Activated T-helper 1 cell treated with anti-CD3 and anti-CD28 coated beads, Interleukin-12 subunit alpha, Interleukin-12 subunit beta, Interleukin-2, Interleukin-4 antibody, amounts not matched to agents 30 ng/mL and 10 ng/mL and 1 ng/mL, durations not matched to agents 14 hours and 24 hours and 36 hours (primary cell): Measurements from ENCODE around the gene PPP1R16B. TPM values are rescaled to one million over a fixed set of nuclear protein-coding genes. Genes with fewer than 3 reads are reported as not detected.

Experiments used
- DNase-seq: peaks from one replicate; pipeline ENCODE4 v3.0.0; 2021; ENCODE audit warnings: low spot score
- H3K27ac Mint-ChIP-seq: one replicate; pipeline ENCODE4 v1.8.0; 2021; ENCODE audit warnings: mild to moderate bottlenecking, mixed read lengths
- H3K27me3 Mint-ChIP-seq: one replicate; pipeline ENCODE4 v1.8.0; 2022; ENCODE audit warnings: mild to moderate bottlenecking, moderate library complexity, mixed read lengths; ENCODE audit not compliant: insufficient read depth
- H3K36me3 Mint-ChIP-seq: one replicate; pipeline ENCODE4 v1.8.0; 2021; ENCODE audit warnings: low read depth, mixed read lengths
- H3K4me1 Mint-ChIP-seq: one replicate; pipeline ENCODE4 v1.8.0; 2021; ENCODE audit warnings: low read depth, mixed read lengths
- H3K4me3 Mint-ChIP-seq: one replicate; pipeline ENCODE4 v1.8.0; 2021; ENCODE audit warnings: mild to moderate bottlenecking, moderate library complexity, mixed read lengths
- H3K9me3 Mint-ChIP-seq: one replicate; pipeline ENCODE4 v1.8.0; 2021; ENCODE audit warnings: mixed read lengths
- intact Hi-C: fragments of 100-400 bp; cut with micrococcal nuclease; formaldehyde crosslinking; loops from one replicate; pipeline ENCODE4 v1.15.1; 2024
- total RNA-seq: library from RNA; stranded (reverse); gene quantifications from 2 replicates; pipeline ENCODE4 v1.2.3, GENCODE V29; 2022

PPP1R16B gene
- total RNA-seq, 1 donor from 2014 or later, result 143 TPM

GRCh38 chr20:38892091-38892981 is 86.8 kb downstream of the PPP1R16B start:
- H3K4me1 Mint-ChIP-seq, result peaks cover 58% of the 10 kb centered on the region
- intact Hi-C loops, result loop anchor here (2.0 to 5.0 kb wide), 4 partner anchors 18 to 60 kb away; no protein-coding TSS in a partner anchor
- H3K9me3 Mint-ChIP-seq, result no peaks in the 10 kb centered on the region
- no peaks in the 10 kb centered on the region for H3K27me3 Mint-ChIP-seq
- H3K4me3 Mint-ChIP-seq, result no peak overlapping the region
- peak overlapping the region; percentile 91 for H3K27ac Mint-ChIP-seq
- no peak for DNase-seq
- H3K36me3 Mint-ChIP-seq, result peaks cover 29% of the 10 kb centered on the region

GRCh38 chr20:38893056-38893564 is 87.6 kb downstream of the PPP1R16B start:
- peak overlapping the region; percentile 68 for H3K4me3 Mint-ChIP-seq
- H3K36me3 Mint-ChIP-seq, result peaks cover 34% of the 10 kb centered on the region
- H3K4me1 Mint-ChIP-seq, result peaks cover 62% of the 10 kb centered on the region
- peak overlapping the region; percentile 91 for H3K27ac Mint-ChIP-seq
- intact Hi-C loops, result loop anchor here (1.0 to 5.0 kb wide), 10 partner anchors 18 to 247 kb away; partner anchors contain the start of genes ACTR5 and PPP1R16B
- no peaks in the 10 kb centered on the region for H3K9me3 Mint-ChIP-seq
- no peak for DNase-seq
- H3K27me3 Mint-ChIP-seq, result no peaks in the 10 kb centered on the region

GRCh38 chr20:38893565-38894090 is 88.1 kb downstream of the PPP1R16B start:
- Mint-ChIP-seq H3K4me1 (peaks cover 62% of the 10 kb centered on the region), H3K27ac (peak overlapping the region; percentile 91), H3K36me3 (peaks cover 36% of the 10 kb centered on the region), H3K27me3 (no peaks in the 10 kb centered on the region), H3K4me3 (no peak overlapping the region), H3K9me3 (no peaks in the 10 kb centered on the region)
- DNase-seq, result peak; percentile 71
- intact Hi-C loops, result loop anchor here (1.0 to 5.0 kb wide), 10 partner anchors 19 to 247 kb away; partner anchors contain the start of genes ACTR5 and PPP1R16B

- Mint-ChIP-seq H3K27me3 (no peaks in the 10 kb centered on the region), H3K27ac (peak overlapping the region; percentile 91), H3K36me3 (peaks cover 36% of the 10 kb centered on the region), H3K4me1 (peaks cover 56% of the 10 kb centered on the region), H3K4me3 (peak overlapping the region; percentile 50), H3K9me3 (no peaks in the 10 kb centered on the region)
- DNase-seq, result no peak
- intact Hi-C loops, result loop anchor here (5.0 kb wide), 1 partner anchor 37 kb away; no protein-coding TSS in a partner anchor
Measured at GRCh38 chr20:38894091-38894847, 88.8 kb downstream of the PPP1R16B start.

GRCh38 chr20:38895098-38895949 is 89.8 kb downstream of the PPP1R16B start:
- Mint-ChIP-seq H3K4me3 (no peak overlapping the region), H3K27ac (peak overlapping the region; percentile 55), H3K9me3 (no peaks in the 10 kb centered on the region), H3K4me1 (peaks cover 46% of the 10 kb centered on the region), H3K27me3 (no peaks in the 10 kb centered on the region), H3K36me3 (peaks cover 35% of the 10 kb centered on the region)
- intact Hi-C loops, result no loop called here
- no peak for DNase-seq

GRCh38 chr20:38896009-38896594 is 90.6 kb downstream of the PPP1R16B start:
- no peak for DNase-seq
- intact Hi-C loops, result no loop called here
- Mint-ChIP-seq H3K36me3 (peaks cover 39% of the 10 kb centered on the region), H3K4me1 (peaks cover 41% of the 10 kb centered on the region), H3K27ac (peak overlapping the region; percentile 75), H3K27me3 (no peaks in the 10 kb centered on the region), H3K9me3 (no peaks in the 10 kb centered on the region), H3K4me3 (no peak overlapping the region)

- no peak for DNase-seq
- H3K4me1 Mint-ChIP-seq, result peaks cover 38% of the 10 kb centered on the region
- H3K4me3 Mint-ChIP-seq, result no peak overlapping the region
- H3K27me3 Mint-ChIP-seq, result no peaks in the 10 kb centered on the region
- no peaks in the 10 kb centered on the region for H3K9me3 Mint-ChIP-seq
- H3K27ac Mint-ChIP-seq, result peak overlapping the region; percentile 29
- peaks cover 47% of the 10 kb centered on the region for H3K36me3 Mint-ChIP-seq
- intact Hi-C loops, result no loop called here
Measured at GRCh38 chr20:38897267-38897666, 91.8 kb downstream of the PPP1R16B start.

GRCh38 chr20:38900606-38901005 is 95.1 kb downstream of the PPP1R16B start:
- peaks cover 15% of the 10 kb centered on the region for H3K9me3 Mint-ChIP-seq
- no peaks in the 10 kb centered on the region for H3K27me3 Mint-ChIP-seq
- DNase-seq, result no peak
- no peak overlapping the region for H3K4me3 Mint-ChIP-seq
- H3K27ac Mint-ChIP-seq, result no peak overlapping the region
- peaks cover 19% of the 10 kb centered on the region for H3K4me1 Mint-ChIP-seq
- intact Hi-C loops, result no loop called here
- H3K36me3 Mint-ChIP-seq, result peaks cover 65% of the 10 kb centered on the region

- no peak for DNase-seq
- Mint-ChIP-seq H3K27ac (no peak overlapping the region), H3K27me3 (no peaks in the 10 kb centered on the region), H3K4me3 (no peak overlapping the region), H3K4me1 (peaks cover 12% of the 10 kb centered on the region), H3K36me3 (peaks cover 69% of the 10 kb centered on the region), H3K9me3 (peaks cover 15% of the 10 kb centered on the region)
- intact Hi-C loops, result no loop called here
Measured at GRCh38 chr20:38902601-38903000, 97.1 kb downstream of the PPP1R16B start.

GRCh38 chr20:38903335-38903734 is 97.8 kb downstream of the PPP1R16B start:
- DNase-seq, result no peak
- intact Hi-C loops, result no loop called here
- Mint-ChIP-seq H3K9me3 (peaks cover 15% of the 10 kb centered on the region), H3K27ac (peak overlapping the region; percentile 20), H3K4me1 (peaks cover 10% of the 10 kb centered on the region), H3K4me3 (no peak overlapping the region), H3K36me3 (peaks cover 69% of the 10 kb centered on the region), H3K27me3 (no peaks in the 10 kb centered on the region)

GRCh38 chr20:38905375-38905774 is 99.9 kb downstream of the PPP1R16B start:
- no peak overlapping the region for H3K27ac Mint-ChIP-seq
- H3K27me3 Mint-ChIP-seq, result no peaks in the 10 kb centered on the region
- peaks cover 15% of the 10 kb centered on the region for H3K9me3 Mint-ChIP-seq
- no peak overlapping the region for H3K4me3 Mint-ChIP-seq
- H3K4me1 Mint-ChIP-seq, result peaks cover 10% of the 10 kb centered on the region
- intact Hi-C loops, result no loop called here
- DNase-seq, result no peak
- H3K36me3 Mint-ChIP-seq, result peaks cover 78% of the 10 kb centered on the region
